Fibroblast of lung (primary cell): ENCODE results near the gene PVALB.

Experiments
- EZH2 ChIP-seq: IDR thresholded peaks from 2 replicates; pipeline ENCODE4 v1.5.1; 2012; ENCODE audit warnings: low read length, control low read depth, mild to moderate bottlenecking; ENCODE audit errors: missing control alignments
- TF ChIP-seq, protein P1 (sequence below), 2 donors: IDR thresholded peaks in 1 of 2; conservative IDR thresholded peaks in 1 of 2; 1 replicate in 1 of 2; 2 replicates in 1 of 2; pipeline ENCODE4 v1.5.1; 2011 to 2012; ENCODE audit warnings: low read length in 2 of 2, control low read depth in 1 of 2, inconsistent platforms in 1 of 2, low read depth in 1 of 2, mild to moderate bottlenecking in 1 of 2

DNA sequence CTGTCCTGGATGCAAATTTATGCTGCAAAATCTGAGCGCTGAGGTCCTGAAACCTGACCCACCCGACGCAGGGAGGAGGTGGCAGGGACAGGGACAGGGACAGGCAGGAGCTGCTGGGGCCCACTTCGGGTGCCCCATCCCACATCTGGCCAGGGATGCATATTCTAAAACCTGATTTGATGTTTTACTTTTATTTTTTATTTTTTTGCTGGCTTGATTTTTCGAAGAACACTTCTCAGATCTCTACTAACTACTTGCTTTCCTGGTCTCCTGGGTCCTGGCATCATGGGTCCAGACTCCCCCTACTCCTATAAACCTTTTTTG lies 652 bp upstream of the PVALB start:
- TF ChIP-seq, protein P1, sequence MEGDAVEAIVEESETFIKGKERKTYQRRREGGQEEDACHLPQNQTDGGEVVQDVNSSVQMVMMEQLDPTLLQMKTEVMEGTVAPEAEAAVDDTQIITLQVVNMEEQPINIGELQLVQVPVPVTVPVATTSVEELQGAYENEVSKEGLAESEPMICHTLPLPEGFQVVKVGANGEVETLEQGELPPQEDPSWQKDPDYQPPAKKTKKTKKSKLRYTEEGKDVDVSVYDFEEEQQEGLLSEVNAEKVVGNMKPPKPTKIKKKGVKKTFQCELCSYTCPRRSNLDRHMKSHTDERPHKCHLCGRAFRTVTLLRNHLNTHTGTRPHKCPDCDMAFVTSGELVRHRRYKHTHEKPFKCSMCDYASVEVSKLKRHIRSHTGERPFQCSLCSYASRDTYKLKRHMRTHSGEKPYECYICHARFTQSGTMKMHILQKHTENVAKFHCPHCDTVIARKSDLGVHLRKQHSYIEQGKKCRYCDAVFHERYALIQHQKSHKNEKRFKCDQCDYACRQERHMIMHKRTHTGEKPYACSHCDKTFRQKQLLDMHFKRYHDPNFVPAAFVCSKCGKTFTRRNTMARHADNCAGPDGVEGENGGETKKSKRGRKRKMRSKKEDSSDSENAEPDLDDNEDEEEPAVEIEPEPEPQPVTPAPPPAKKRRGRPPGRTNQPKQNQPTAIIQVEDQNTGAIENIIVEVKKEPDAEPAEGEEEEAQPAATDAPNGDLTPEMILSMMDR (conservative IDR thresholded peaks at IDR 0.05 in 1 of 2, IDR thresholded peaks at IDR 0.05 in 1 of 2; ENCODE audit: low read depth in 1 of 2, low read length in 2 of 2) = no peak
- no peak for TF ChIP-seq EZH2
